ENCODE data around the gene BCAS1. TPM values are rescaled to one million over a fixed set of nuclear protein-coding genes. Genes with fewer than 3 reads are reported as not detected.

Gene BCAS1
- total and polyA plus RNA-seq, 2 donors (not counting 3 experiments of a cell fraction or from before 2014, with no cell fraction given): not detected

GRCh38 chr20:53978497-53978896, 91.9 kb downstream of the BCAS1 start:
- no peaks in the 10 kb centered on the region for H3K79me2 ChIP-seq (ENCODE audit: control insufficient read depth, insufficient read depth, low read length)
- BruUV-seq (replicated peaks): no TSS peak
- POLR2A ChIA-PET: no interaction called here
- TF ChIP-seq EZH2 (IDR thresholded peaks at IDR 0.05; ENCODE audit: borderline replicate concordance, low read depth, low read length, severe bottlenecking): no peak
- TF ChIP-seq JUN (IDR thresholded peaks at IDR 0.05; ENCODE audit: borderline replicate concordance, insufficient read depth, insufficient read length, low read depth): no peak
- no peak for TF ChIP-seq MAX (IDR thresholded peaks at IDR 0.05; ENCODE audit: insufficient read depth, insufficient read length)
- TF ChIP-seq FOS (IDR thresholded peaks at IDR 0.05; ENCODE audit: borderline replicate concordance, insufficient read depth, low read length): no peak
- TF ChIP-seq CTCF (IDR thresholded peaks at IDR 0.05; ENCODE audit: extremely low read depth in 1 of 2, insufficient read depth in 1 of 2, low read depth in 1 of 2, low read length in 2 of 2): no peak
- no peak for TF ChIP-seq MYC (IDR thresholded peaks at IDR 0.05; ENCODE audit: low read depth, low read length)
- TF ChIP-seq POLR2AphosphoS5 (IDR thresholded peaks at IDR 0.05; ENCODE audit: insufficient read depth, low read depth, low read length): no peak
- TF ChIP-seq POLR2A (IDR thresholded peaks at IDR 0.05; ENCODE audit: low read depth, low read length): no peak
- TF ChIP-seq GATA2 (IDR thresholded peaks at IDR 0.05; ENCODE audit: insufficient read depth, insufficient read length, low read depth, low read length): no peak
- H3K27me3 ChIP-seq (ENCODE audit: control insufficient read depth in 2 of 2, insufficient read depth in 2 of 2, low read length in 2 of 2): peaks cover 4 to 5% of the 10 kb centered on the region in 2 experiments
- H3K36me3 ChIP-seq (ENCODE audit: control insufficient read depth in 2 of 2, extremely low read depth in 1 of 2, insufficient read depth in 2 of 2, low read length in 2 of 2): no peaks in the 10 kb centered on the region
- H3K27ac ChIP-seq (ENCODE audit: insufficient read depth, low read depth, low read length): no peak overlapping the region
- no peak overlapping the region for H3K4me3 ChIP-seq (replicated peaks in 1 of 3; ENCODE audit: insufficient read depth in 1 of 3, low read depth in 1 of 3, low read length in 3 of 3)
- FAIRE-seq (no peak), DNase-seq (ENCODE audit: low read depth, low spot score) (no peak)
- H3K4me2 ChIP-seq (ENCODE audit: insufficient read depth, low read length): no peak overlapping the region
- H3K9ac ChIP-seq (replicated peaks; ENCODE audit: extremely low read depth, insufficient read depth, low read length): no peak overlapping the region
- no peaks in the 10 kb centered on the region for H3K4me1 ChIP-seq (ENCODE audit: control insufficient read depth, extremely low read depth, insufficient read depth, low read length)
- CTCF ChIA-PET: no interaction called here
- no peaks in the 10 kb centered on the region for H4K20me1 ChIP-seq (replicated peaks; ENCODE audit: control insufficient read depth, extremely low read depth, insufficient read depth, low read length)
- dilution Hi-C loops (cut with MboI; ENCODE audit: extremely low pct_ligation_motif_present, low sequenced_read_pairs) (no loop called here), intact Hi-C loops (cut with micrococcal nuclease) (no loop called here)
- H3K9me3 ChIP-seq (replicated peaks; ENCODE audit: control insufficient read depth, insufficient read depth, low read length): no peaks in the 10 kb centered on the region
- H3K9me1 ChIP-seq (replicated peaks; ENCODE audit: control insufficient read depth, extremely low read depth, insufficient read depth, low read length): no peaks in the 10 kb centered on the region
- H2AFZ ChIP-seq (ENCODE audit: low read depth, low read length): no peak overlapping the region
